Tibial nerve (tissue), 3 donors: Measurements from ENCODE around the gene TLN1.

Experiments
- CTCF ChIP-seq, 5 experiments: fragments of 200-600 bp in 3 of 5; fragments of 450-650 bp in 2 of 5; sonication (generic) in 3 of 5; IDR thresholded peaks; one replicate each; pipeline ENCODE4 v1.5.1; 2016 to 2019; ENCODE audit warnings: antibody characterized with exemption in 5 of 5, mild to moderate bottlenecking in 3 of 5, moderate library complexity in 2 of 5
- POLR2A ChIP-seq, 2 donors: fragments of 450-650 bp; IDR thresholded peaks; one replicate each; pipeline ENCODE4 v1.6.1; 2017; ENCODE audit warnings: antibody characterized with exemption in 2 of 2, mild to moderate bottlenecking in 2 of 2, moderate library complexity in 2 of 2

GRCh38 chr9:35738924-35739323 is 6.9 kb upstream of the TLN1 start:
- TF ChIP-seq POLR2A (IDR thresholded peaks at IDR 0.05), result no peak
- TF ChIP-seq CTCF (IDR thresholded peaks at IDR 0.05), result no peak
